ENCODE data around the gene CAMK4.

GRCh38 chr5:111242606-111243005 is 18.4 kb downstream of the CAMK4 start:
- TF ChIP-seq EZH2 (IDR thresholded peaks at IDR 0.05; ENCODE audit: insufficient read depth, low read length) (no peak), CTCF (IDR thresholded peaks at IDR 0.05; ENCODE audit: insufficient read depth, low read depth, low read length) (no peak)
